Activated naive CD4-positive, alpha-beta T cell treated with anti-CD3 and anti-CD28 coated beads, Interleukin-2, amount 10 ng/mL, durations not matched to agents 7 days and 5 days (primary cell): ENCODE measurements around the gene DRC3.
A peak's percentile ranks its signal among the peaks of the same experiment; 100 is the strongest.
"Not testable (repeated sequence)": the region's sequence is repeated elsewhere in the genome, so short reads cannot be mapped to it uniquely, and the experiment has no call there.

ENCODE experiments used
- CTCF ChIA-PET: fragments of 350-600 bp; sonication (Branson Sonifier 250); formaldehyde crosslinking; loops from one replicate; lab custom pipeline; 2021; ENCODE audit warnings: antibody characterized with exemption; lab: Charles Lee
- DNase-seq: peaks from one replicate; pipeline ENCODE4 v3.0.0-alpha.2; 2020
- H3K27ac Mint-ChIP-seq: one replicate; pipeline ENCODE4 v1.8.0; 2021; ENCODE audit warnings: mild to moderate bottlenecking, moderate library complexity, mixed read lengths
- H3K27me3 Mint-ChIP-seq: one replicate; pipeline ENCODE4 v1.8.0; 2021; ENCODE audit warnings: mild to moderate bottlenecking, mixed read lengths
- H3K36me3 Mint-ChIP-seq: one replicate; pipeline ENCODE4 v1.8.0; 2021; ENCODE audit warnings: mixed read lengths
- H3K4me1 Mint-ChIP-seq: one replicate; pipeline ENCODE4 v1.8.0; 2021; ENCODE audit warnings: mixed read lengths
- H3K4me3 Mint-ChIP-seq: one replicate; pipeline ENCODE4 v1.8.0; 2021; ENCODE audit warnings: mild to moderate bottlenecking, moderate library complexity, mixed read lengths
- H3K9me3 Mint-ChIP-seq: one replicate; pipeline ENCODE4 v1.8.0; 2021; ENCODE audit warnings: mixed read lengths

The DRC3 gene

GRCh38 chr17:17947309-17947708 is 25.4 kb upstream of the DRC3 start:
- Mint-ChIP-seq H3K4me3 (no peak overlapping the region), H3K4me1 (peaks cover 18% of the 10 kb centered on the region), H3K36me3 (peaks cover 3% of the 10 kb centered on the region), H3K27ac (no peak overlapping the region), H3K9me3 (no peaks in the 10 kb centered on the region), H3K27me3 (no peaks in the 10 kb centered on the region)
- CTCF ChIA-PET: interaction anchor here (0.7 to 1.5 kb wide), 3 partner anchors 13 to 86 kb away, joined by 3 read pairs; partner anchors contain the start of genes DRC3 and TOM1L2
- DNase-seq: no peak

DNA sequence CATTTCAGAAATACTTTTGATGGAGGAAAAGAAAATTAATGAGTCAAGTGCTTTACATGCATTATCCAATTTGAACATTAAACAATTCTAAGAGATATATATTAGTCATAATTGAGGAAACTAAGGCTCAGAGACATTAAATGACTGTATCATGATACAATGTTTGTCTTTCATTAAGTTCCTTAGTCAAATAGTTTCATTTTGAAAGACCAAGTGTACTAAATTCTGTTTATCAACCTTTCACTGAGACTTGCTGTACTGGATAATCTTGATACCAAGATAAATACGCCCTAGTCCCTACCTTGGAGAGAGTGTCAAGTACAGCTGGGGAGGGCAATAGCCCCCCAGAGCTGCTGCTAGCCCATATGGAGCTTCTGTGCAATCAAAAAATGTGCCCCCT is 24.7 kb upstream of the DRC3 start:
- H3K27me3 Mint-ChIP-seq: no peaks in the 10 kb centered on the region
- H3K4me1 Mint-ChIP-seq: peaks cover 17% of the 10 kb centered on the region
- no peak for DNase-seq
- H3K36me3 Mint-ChIP-seq: peaks cover 3% of the 10 kb centered on the region
- H3K4me3 Mint-ChIP-seq: no peak overlapping the region
- no peak overlapping the region for H3K27ac Mint-ChIP-seq
- CTCF ChIA-PET: no interaction called here
- H3K9me3 Mint-ChIP-seq: no peaks in the 10 kb centered on the region

DNA sequence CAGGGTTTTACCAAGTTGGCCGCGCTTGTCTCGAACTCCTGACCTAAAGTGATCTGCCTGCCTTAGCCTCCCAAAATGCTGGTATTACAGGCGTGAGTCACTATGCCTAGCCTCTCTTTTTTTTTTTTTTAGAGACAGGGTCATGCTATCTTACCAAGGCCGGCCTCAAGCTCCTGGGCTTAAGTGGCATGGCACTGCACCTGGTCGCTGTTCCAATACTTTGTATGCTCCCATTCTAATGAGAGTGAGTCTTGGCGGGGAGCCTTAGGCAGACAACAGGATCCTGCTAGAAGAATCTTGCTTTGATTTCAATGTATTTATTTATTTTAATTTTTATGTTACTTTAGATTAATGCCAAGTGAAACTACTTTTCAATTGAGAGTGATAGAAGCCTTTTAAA is 22.3 kb upstream of the DRC3 start:
- H3K9me3 Mint-ChIP-seq: no peaks in the 10 kb centered on the region
- DNase-seq: no peak
- CTCF ChIA-PET: no interaction called here
- H3K27ac Mint-ChIP-seq: no peak overlapping the region
- H3K4me3 Mint-ChIP-seq: no peak overlapping the region
- H3K4me1 Mint-ChIP-seq: peaks cover 14% of the 10 kb centered on the region
- H3K36me3 Mint-ChIP-seq: peaks cover 10% of the 10 kb centered on the region
- H3K27me3 Mint-ChIP-seq: no peaks in the 10 kb centered on the region

- H3K4me1 Mint-ChIP-seq: peaks cover 16% of the 10 kb centered on the region
- H3K27ac Mint-ChIP-seq: no peak overlapping the region
- H3K36me3 Mint-ChIP-seq: peaks cover 15% of the 10 kb centered on the region
- H3K4me3 Mint-ChIP-seq: no peak overlapping the region
- H3K27me3 Mint-ChIP-seq: no peaks in the 10 kb centered on the region
- CTCF ChIA-PET: no interaction called here
- H3K9me3 Mint-ChIP-seq: no peaks in the 10 kb centered on the region
- no peak for DNase-seq
Measured at GRCh38 chr17:17950806-17951205, 21.9 kb upstream of the DRC3 start.

DNA sequence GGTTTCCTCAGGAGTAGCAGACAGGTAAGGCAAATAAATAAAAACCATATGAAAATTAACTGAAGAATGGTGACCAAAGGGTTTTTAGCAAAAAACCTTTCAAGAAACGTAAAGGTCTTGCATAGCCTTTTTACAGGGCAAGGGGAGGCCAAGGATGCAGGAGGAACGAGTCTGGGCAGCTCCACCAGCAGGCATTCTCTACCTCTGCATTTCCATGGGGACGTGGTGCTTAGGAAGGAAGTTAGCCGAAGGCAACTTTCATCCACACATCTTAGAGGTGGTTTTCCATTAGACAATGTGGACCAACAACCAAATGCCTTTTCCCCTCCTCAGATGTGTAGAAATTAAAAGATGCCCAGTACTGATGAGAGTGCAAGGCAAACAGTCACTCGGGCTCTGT is 21.1 kb upstream of the DRC3 start:
- Mint-ChIP-seq H3K27me3 (no peaks in the 10 kb centered on the region), H3K27ac (no peak overlapping the region), H3K4me3 (no peak overlapping the region), H3K9me3 (no peaks in the 10 kb centered on the region), H3K4me1 (peaks cover 22% of the 10 kb centered on the region), H3K36me3 (peaks cover 18% of the 10 kb centered on the region)
- CTCF ChIA-PET: no interaction called here
- no peak for DNase-seq

DNA sequence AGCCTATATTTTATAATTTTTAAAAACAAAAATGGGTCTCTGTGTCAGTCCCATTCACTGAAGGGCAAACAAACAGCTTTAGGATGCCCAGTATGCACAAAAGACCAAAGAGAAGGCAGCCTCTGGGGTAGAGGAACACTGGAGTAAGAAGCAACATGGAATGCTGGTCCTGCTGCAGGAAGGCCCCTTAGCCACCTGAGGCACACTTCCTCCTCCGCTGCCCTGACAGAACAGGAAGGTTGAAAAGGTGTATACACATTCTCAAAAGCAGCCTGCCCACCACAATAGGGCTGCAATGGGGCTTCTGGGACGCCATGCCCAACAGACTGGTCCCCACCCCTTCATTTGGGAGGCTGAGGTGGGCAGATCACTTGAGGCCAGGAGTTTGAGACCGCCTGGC is 20.0 kb upstream of the DRC3 start:
- Mint-ChIP-seq H3K4me3 (no peak overlapping the region), H3K9me3 (no peaks in the 10 kb centered on the region)
- CTCF ChIA-PET: no interaction called here

DNA sequence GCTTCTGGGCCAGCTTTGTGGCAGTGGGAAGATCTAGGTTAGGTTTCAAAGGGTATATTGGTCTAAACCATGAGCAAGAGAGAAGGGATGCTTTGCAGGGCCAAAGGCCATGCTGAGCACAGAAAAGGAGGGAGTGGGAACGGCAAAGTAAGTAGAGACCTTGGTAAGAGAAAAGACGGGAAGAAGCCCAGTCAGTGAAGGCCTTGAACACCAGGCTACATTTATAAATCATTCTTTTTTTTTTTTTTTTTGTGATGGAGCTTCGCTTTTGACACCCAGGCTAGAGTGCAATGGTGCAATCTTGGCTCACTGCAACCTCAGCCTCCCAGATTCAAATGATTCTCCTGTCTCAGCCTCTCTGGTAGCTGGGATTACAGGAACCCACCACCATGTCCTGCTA is 18.6 kb upstream of the DRC3 start:
- no peak for DNase-seq
- CTCF ChIA-PET: no interaction called here
- H3K4me3 Mint-ChIP-seq: no peak overlapping the region
- H3K9me3 Mint-ChIP-seq: no peaks in the 10 kb centered on the region
- peaks cover 44% of the 10 kb centered on the region for H3K4me1 Mint-ChIP-seq
- H3K27ac Mint-ChIP-seq: peak overlapping the region; percentile 71
- H3K36me3 Mint-ChIP-seq: peaks cover 21% of the 10 kb centered on the region
- H3K27me3 Mint-ChIP-seq: no peaks in the 10 kb centered on the region

More for the DNA sequence above, 20.0 kb upstream of the DRC3 start:
- no peaks in the 10 kb centered on the region for H3K27me3 Mint-ChIP-seq
- H3K36me3 Mint-ChIP-seq: peaks cover 21% of the 10 kb centered on the region
- H3K4me1 Mint-ChIP-seq: peaks cover 30% of the 10 kb centered on the region
- no peak for DNase-seq
- no peak overlapping the region for H3K27ac Mint-ChIP-seq

DNA sequence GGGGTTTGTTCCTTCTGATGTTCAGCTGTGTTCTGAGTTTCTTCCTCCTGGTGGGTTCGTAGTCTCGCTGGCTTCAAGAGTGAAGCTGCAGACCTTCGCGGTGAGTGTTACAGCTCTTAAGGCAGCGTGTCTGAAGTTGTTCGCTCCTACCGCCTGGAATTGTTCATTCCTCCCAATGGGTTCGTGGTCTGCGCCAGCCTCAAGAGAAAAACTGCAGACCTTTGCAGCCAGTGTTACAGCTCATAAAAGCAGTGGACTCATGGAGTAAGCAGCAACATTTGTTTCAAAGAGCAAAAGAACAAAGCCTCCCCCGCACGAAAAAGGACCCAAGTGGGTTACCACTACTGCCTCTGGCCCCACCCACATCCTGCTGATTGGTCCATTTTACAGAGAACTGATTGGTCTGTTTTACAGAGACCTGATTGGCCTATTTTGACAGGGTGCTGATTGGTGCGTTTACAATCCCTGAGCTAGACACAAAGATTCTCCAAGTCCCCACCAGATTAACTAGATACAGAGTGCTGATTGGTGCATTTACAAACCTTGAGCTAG is 16.8 kb upstream of the DRC3 start:
- peak; percentile 46 for DNase-seq
- peaks cover 61% of the 10 kb centered on the region for H3K4me1 Mint-ChIP-seq

GRCh38 chr17:17957584-17957916 is 15.1 kb upstream of the DRC3 start:
- no peak for DNase-seq
- CTCF ChIA-PET: interaction anchor here (0.6 to 1.4 kb wide), 3 partner anchors 36 to 66 kb away, joined by 3 to 6 read pairs (median 3); no protein-coding TSS in a partner anchor
- Mint-ChIP-seq H3K27ac (peak overlapping the region; percentile 96), H3K36me3 (peaks cover 31% of the 10 kb centered on the region), H3K9me3 (no peaks in the 10 kb centered on the region), H3K4me1 (peaks cover 68% of the 10 kb centered on the region), H3K4me3 (no peak overlapping the region), H3K27me3 (no peaks in the 10 kb centered on the region)

More for the DNA sequence above, 16.8 kb upstream of the DRC3 start:
- H3K9me3 Mint-ChIP-seq, CTCF ChIA-PET, H3K27me3 Mint-ChIP-seq, H3K4me3 Mint-ChIP-seq: not testable (repeated sequence)
- H3K27ac Mint-ChIP-seq: peak overlapping the region; percentile 38
- H3K36me3 Mint-ChIP-seq: peaks cover 23% of the 10 kb centered on the region

GRCh38 chr17:17958982-17959381 is 13.7 kb upstream of the DRC3 start:
- Mint-ChIP-seq H3K27me3 (no peaks in the 10 kb centered on the region), H3K27ac (peak overlapping the region; percentile 96), H3K36me3 (peaks cover 32% of the 10 kb centered on the region), H3K4me3 (peak overlapping the region; percentile 75), H3K4me1 (peaks cover 74% of the 10 kb centered on the region), H3K9me3 (no peaks in the 10 kb centered on the region)
- CTCF ChIA-PET: interaction anchor here (1.4 kb wide), 2 partner anchors 13 to 40 kb away, joined by 4 to 6 read pairs; partner anchors contain the start of genes DRC3 and TOM1L2
- DNase-seq: no peak

GRCh38 chr17:17959520-17960361 is 12.9 kb upstream of the DRC3 start:
- Mint-ChIP-seq H3K4me3 (peak overlapping the region; percentile 75), H3K27me3 (no peaks in the 10 kb centered on the region), H3K4me1 (peaks cover 73% of the 10 kb centered on the region), H3K9me3 (no peaks in the 10 kb centered on the region), H3K27ac (peak overlapping the region; percentile 96), H3K36me3 (peaks cover 31% of the 10 kb centered on the region)
- peak; percentile 35 for DNase-seq
- CTCF ChIA-PET: interaction anchor here (0.9 to 1.4 kb wide), 3 partner anchors 12 to 74 kb away, joined by 3 to 4 read pairs (median 3); partner anchors contain the start of genes DRC3 and TOM1L2

DNA sequence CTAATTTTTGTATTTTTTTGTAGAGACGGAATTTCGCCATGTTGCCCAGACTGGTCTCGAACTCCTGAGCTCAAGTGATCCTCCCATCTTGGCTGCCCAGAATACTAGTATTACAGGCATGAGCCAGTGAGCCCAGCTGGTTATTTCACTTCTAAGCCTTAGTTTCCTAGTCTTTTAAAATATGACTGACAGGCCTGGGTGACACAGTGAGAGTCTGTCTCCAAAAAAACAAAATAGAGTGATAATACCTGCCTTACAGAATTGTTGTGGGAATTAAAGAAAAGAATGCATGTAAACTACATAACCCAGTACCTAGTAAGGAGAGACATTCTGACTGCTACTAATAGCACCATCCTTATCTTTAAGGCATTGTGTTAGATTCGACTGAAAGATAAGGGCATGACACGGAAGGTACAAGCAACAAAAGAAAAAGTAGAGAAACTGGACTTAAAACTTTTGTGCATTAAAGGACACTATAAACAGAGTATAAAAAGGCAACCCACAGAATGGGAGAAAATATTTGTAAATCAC is 12.1 kb upstream of the DRC3 start:
- CTCF ChIA-PET: interaction anchor here (0.9 to 1.4 kb wide), 3 partner anchors 12 to 73 kb away, joined by 3 to 4 read pairs (median 3); partner anchors contain the start of genes DRC3 and TOM1L2
- peak overlapping the region; percentile 75 for H3K4me3 Mint-ChIP-seq
- H3K4me1 Mint-ChIP-seq: peaks cover 75% of the 10 kb centered on the region
- peak overlapping the region; percentile 96 for H3K27ac Mint-ChIP-seq
- no peaks in the 10 kb centered on the region for H3K9me3 Mint-ChIP-seq
- H3K36me3 Mint-ChIP-seq: peaks cover 27% of the 10 kb centered on the region
- DNase-seq: no peak
- H3K27me3 Mint-ChIP-seq: no peaks in the 10 kb centered on the region

- Mint-ChIP-seq H3K9me3 (no peaks in the 10 kb centered on the region), H3K27ac (no peak overlapping the region), H3K27me3 (no peaks in the 10 kb centered on the region), H3K36me3 (peaks cover 19% of the 10 kb centered on the region), H3K4me3 (no peak overlapping the region), H3K4me1 (peaks cover 79% of the 10 kb centered on the region)
- no peak for DNase-seq
- CTCF ChIA-PET: no interaction called here
Measured at GRCh38 chr17:17963066-17963465, 9.6 kb upstream of the DRC3 start.

DNA sequence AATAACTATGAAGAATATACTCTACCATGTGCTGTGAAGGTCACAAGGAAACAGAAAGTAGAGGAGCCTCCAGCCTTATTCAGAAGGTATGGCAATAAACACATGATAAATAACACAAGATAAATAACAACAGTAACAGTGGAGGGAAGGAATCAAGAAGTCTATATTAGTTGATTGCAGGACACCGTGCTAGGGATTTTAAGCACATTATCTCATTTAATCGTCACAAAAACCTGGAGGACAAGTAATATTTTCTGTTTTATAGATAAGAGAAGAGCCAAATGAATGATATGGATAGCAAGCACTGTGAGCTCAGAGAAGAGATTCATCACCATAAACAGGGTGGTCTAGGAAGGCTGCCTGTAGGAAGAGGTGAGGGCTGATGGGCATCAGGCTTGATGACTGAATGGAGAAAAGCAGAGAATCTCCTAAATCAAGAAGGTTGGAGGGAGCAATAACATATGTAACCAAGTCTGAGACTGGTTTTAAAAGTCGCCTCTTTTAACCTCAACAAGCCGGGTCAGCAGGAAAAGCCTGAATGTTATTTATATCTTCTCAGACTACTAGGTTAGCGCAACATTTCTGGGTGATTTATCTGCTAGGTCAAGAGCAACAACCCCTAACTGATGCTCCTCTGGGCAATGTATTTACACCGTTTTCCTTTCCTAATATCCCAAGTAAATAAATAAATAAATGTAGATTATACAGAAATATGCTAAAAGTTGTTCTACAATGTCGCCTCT is 8.8 kb upstream of the DRC3 start:
- Mint-ChIP-seq H3K36me3 (peaks cover 19% of the 10 kb centered on the region), H3K27ac (no peak overlapping the region), H3K4me1 (peaks cover 75% of the 10 kb centered on the region), H3K9me3 (no peaks in the 10 kb centered on the region), H3K4me3 (no peak overlapping the region), H3K27me3 (no peaks in the 10 kb centered on the region)
- no peak for DNase-seq
- CTCF ChIA-PET: no interaction called here
